ENCODE data around the gene FAM107A. TPM values are rescaled to one million over a fixed set of nuclear protein-coding genes. Genes with fewer than 3 reads are reported as not detected.

Gene FAM107A
- total and polyA plus RNA-seq, 2 of the 4 experiments (the other 2 are of a cell fraction), result not detected

- H3K4me2 ChIP-seq (ENCODE audit: low read depth, low read length), result no peak overlapping the region
- no peak overlapping the region for H2BK120ac ChIP-seq (ENCODE audit: low read depth, low read length)
- no peak overlapping the region for H2BK5ac ChIP-seq (ENCODE audit: low read depth, low read length, poor library complexity, severe bottlenecking)
- H2AK5ac ChIP-seq (ENCODE audit: low read depth, low read length), result no peak overlapping the region
- no peak overlapping the region for H3K4me3 ChIP-seq (ENCODE audit: insufficient read depth, low read depth, low read length)
- peaks cover 8% of the 10 kb centered on the region; the same call in 1 of the 2 replicates for H3K9me1 ChIP-seq (ENCODE audit: insufficient read depth, low read length)
- no peak overlapping the region for H3K18ac ChIP-seq (ENCODE audit: low read depth, low read length)
- H4K5ac ChIP-seq (ENCODE audit: low read depth, low read length), result no peak overlapping the region
- H3K56ac ChIP-seq (ENCODE audit: extremely low read depth, insufficient read depth, low read length), result no peak overlapping the region
- H3K23ac ChIP-seq (ENCODE audit: low read depth, low read length), result no peak overlapping the region
- CTCF ChIA-PET, result interaction anchor here (0.6 kb wide), 1 partner anchor 940 kb away, joined by 3 read pairs; no protein-coding TSS in a partner anchor
- 85% methylated on average over 2 of the region's 8 CpGs; no CpG with 5 or more reads in 1 of the 2 experiments for WGBS, 2 experiments (ENCODE audit: extremely low coverage in 2 of 2, insufficient read length in 1 of 2)
- H2AFZ ChIP-seq (replicated peaks; ENCODE audit: low read length, poor library complexity), result no peak overlapping the region
- TF ChIP-seq CTCF (conservative IDR thresholded peaks at IDR 0.05; ENCODE audit: low read depth, low read length) (no peak), FOS (IDR thresholded peaks at IDR 0.05; ENCODE audit: low read depth, low read length) (no peak), CEBPB (IDR thresholded peaks at IDR 0.05; ENCODE audit: low read depth, low read length) (no peak), MAZ (IDR thresholded peaks at IDR 0.05; ENCODE audit: borderline replicate concordance, low read depth, low read length) (no peak), BHLHE40 (IDR thresholded peaks at IDR 0.05; ENCODE audit: low read depth, low read length) (no peak), CHD1 (IDR thresholded peaks at IDR 0.05; ENCODE audit: low read depth, low read length) (no peak), RAD21 (IDR thresholded peaks at IDR 0.05; ENCODE audit: low read length) (no peak), SMC3 (IDR thresholded peaks at IDR 0.05; ENCODE audit: low read depth, low read length) (no peak), RFX5 (IDR thresholded peaks at IDR 0.05; ENCODE audit: low read depth, low read length) (no peak), RCOR1 (IDR thresholded peaks at IDR 0.05; ENCODE audit: insufficient replicate concordance, low read length) (no peak), MAFK (IDR thresholded peaks at IDR 0.05; ENCODE audit: low read depth, low read length) (no peak)
- TF ChIP-seq, protein P1, sequence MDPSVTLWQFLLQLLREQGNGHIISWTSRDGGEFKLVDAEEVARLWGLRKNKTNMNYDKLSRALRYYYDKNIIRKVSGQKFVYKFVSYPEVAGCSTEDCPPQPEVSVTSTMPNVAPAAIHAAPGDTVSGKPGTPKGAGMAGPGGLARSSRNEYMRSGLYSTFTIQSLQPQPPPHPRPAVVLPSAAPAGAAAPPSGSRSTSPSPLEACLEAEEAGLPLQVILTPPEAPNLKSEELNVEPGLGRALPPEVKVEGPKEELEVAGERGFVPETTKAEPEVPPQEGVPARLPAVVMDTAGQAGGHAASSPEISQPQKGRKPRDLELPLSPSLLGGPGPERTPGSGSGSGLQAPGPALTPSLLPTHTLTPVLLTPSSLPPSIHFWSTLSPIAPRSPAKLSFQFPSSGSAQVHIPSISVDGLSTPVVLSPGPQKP (IDR thresholded peaks at IDR 0.05; ENCODE audit: borderline replicate concordance, low read depth, low read length), result no peak
- H2BK20ac ChIP-seq (ENCODE audit: low read depth, low read length), result no peak overlapping the region
- H4K20me1 ChIP-seq (ENCODE audit: insufficient read depth, low read length), result no peaks in the 10 kb centered on the region
- dilution Hi-C loops (cut with HindIII; ENCODE audit: low sequenced_read_pairs, unreplicated experiment) (no loop called here), in situ Hi-C loops (cut with MboI; ENCODE audit: low sequenced_read_pairs) (loop anchor here (10.0 kb wide), 1 partner anchor 299 kb away; no protein-coding TSS in a partner anchor), intact Hi-C loops (cut with micrococcal nuclease) (loop anchor here (10.0 kb wide), 2 partner anchors 289 to 319 kb away; partner anchors contain the start of genes HTD2, PXK and RPP14)
- no peak overlapping the region for H4K91ac ChIP-seq (ENCODE audit: insufficient read depth, low read depth, low read length)
- H2AK9ac ChIP-seq (replicated peaks; ENCODE audit: low read depth, low read length, poor library complexity), result no peak overlapping the region
- no peak for ATAC-seq (ENCODE audit: low read depth)
- H3K4me1 ChIP-seq (ENCODE audit: control insufficient read depth, insufficient read depth, low read length), result peaks cover 12% of the 10 kb centered on the region; the same call in 1 of the 2 replicates
- no peaks in the 10 kb centered on the region for H3K36me3 ChIP-seq (ENCODE audit: control insufficient read depth, insufficient read depth, low read length)
- no peaks in the 10 kb centered on the region for H3K9me3 ChIP-seq (ENCODE audit: control insufficient read depth, insufficient read depth, low read length)
- H4K8ac ChIP-seq (ENCODE audit: low read depth in 2 of 2, low read length in 2 of 2), result no peak overlapping the region
- no peak overlapping the region for H3K27ac ChIP-seq (ENCODE audit: insufficient read depth, low read length)
- no peaks in the 10 kb centered on the region for H3K79me1 ChIP-seq (ENCODE audit: low read depth in 1 of 2, low read length in 2 of 2)
- H3K27me3 ChIP-seq (ENCODE audit: control insufficient read depth, insufficient read depth, low read length), result 0 out of 2 replicates have a peak, but pooled peaks cover 2% of the 10 kb centered on the region
- no peak overlapping the region for H3K9ac ChIP-seq (ENCODE audit: low read depth, low read length)
- POLR2A ChIA-PET (ENCODE audit: unreplicated experiment), result no interaction called here
- no TSS peak for BruUV-seq (replicated peaks)
- H3K4ac ChIP-seq (ENCODE audit: low read depth, low read length), result no peak overlapping the region
- no peak overlapping the region for H2BK15ac ChIP-seq (ENCODE audit: low read depth, low read length)
- no peak overlapping the region for H3K14ac ChIP-seq (replicated peaks; ENCODE audit: low read depth, low read length)
- no peak for DNase-seq
Observed at GRCh38 chr3:58623478-58623877, 46.3 kb upstream of the FAM107A start.

Measured in IMR-90 (cell line).